GM12874 (cell line): ENCODE results near the gene GAB2.

Experiments used
- TF ChIP-seq, protein P1 (sequence below): IDR thresholded peaks from 2 replicates; pipeline ENCODE4 v1.5.1; 2011; ENCODE audit warnings: low read depth, mild to moderate bottlenecking, control low read depth, low read length, moderate library complexity; ENCODE audit not compliant: insufficient read depth

GAB2 gene

DNA sequence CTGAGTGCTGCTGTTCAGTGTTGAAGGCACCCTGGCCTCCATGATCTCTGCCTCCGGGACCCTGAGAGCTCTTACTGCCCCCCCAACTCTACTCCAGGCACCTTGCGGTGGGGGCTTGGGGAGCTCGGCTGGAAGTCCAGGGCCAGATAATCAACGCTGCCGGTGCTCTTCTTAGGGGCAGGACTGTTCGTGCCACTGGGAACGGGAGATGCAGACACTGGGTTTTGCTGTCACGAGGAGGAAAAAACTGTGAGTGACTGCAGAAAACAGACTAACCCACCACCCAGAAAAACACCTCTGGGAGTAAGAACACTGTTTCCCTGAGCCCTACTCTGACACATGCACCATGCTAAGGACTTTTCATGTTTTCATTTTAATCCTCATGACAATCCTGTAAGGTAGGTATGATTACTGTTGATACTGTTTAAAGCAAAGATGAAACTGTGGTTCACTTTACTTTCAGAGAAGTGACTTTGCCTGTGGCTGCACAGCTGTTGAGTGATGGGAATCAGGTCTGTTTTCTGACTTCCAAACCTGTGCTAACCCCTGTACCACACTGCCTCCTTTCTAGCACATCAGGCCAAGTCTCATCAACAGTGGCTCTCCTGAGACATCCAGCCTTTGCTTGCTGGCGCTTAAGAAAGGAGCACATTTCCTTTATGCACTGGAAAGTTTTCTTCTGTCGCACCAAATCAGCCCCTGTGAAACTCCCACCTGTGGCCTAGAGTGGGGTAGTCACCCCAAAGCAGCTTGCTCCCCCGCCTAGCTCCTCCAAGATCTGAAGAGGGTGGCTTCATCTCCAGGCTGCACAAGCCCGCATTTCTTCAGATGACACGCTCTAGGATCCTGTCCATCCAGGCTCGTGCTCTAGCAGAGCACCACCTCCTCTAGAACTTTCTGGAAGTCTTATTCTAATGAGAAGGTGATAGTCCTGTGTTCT is 197.1 kb downstream of the GAB2 start:
- TF ChIP-seq, protein P1, sequence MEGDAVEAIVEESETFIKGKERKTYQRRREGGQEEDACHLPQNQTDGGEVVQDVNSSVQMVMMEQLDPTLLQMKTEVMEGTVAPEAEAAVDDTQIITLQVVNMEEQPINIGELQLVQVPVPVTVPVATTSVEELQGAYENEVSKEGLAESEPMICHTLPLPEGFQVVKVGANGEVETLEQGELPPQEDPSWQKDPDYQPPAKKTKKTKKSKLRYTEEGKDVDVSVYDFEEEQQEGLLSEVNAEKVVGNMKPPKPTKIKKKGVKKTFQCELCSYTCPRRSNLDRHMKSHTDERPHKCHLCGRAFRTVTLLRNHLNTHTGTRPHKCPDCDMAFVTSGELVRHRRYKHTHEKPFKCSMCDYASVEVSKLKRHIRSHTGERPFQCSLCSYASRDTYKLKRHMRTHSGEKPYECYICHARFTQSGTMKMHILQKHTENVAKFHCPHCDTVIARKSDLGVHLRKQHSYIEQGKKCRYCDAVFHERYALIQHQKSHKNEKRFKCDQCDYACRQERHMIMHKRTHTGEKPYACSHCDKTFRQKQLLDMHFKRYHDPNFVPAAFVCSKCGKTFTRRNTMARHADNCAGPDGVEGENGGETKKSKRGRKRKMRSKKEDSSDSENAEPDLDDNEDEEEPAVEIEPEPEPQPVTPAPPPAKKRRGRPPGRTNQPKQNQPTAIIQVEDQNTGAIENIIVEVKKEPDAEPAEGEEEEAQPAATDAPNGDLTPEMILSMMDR: no peak

DNA sequence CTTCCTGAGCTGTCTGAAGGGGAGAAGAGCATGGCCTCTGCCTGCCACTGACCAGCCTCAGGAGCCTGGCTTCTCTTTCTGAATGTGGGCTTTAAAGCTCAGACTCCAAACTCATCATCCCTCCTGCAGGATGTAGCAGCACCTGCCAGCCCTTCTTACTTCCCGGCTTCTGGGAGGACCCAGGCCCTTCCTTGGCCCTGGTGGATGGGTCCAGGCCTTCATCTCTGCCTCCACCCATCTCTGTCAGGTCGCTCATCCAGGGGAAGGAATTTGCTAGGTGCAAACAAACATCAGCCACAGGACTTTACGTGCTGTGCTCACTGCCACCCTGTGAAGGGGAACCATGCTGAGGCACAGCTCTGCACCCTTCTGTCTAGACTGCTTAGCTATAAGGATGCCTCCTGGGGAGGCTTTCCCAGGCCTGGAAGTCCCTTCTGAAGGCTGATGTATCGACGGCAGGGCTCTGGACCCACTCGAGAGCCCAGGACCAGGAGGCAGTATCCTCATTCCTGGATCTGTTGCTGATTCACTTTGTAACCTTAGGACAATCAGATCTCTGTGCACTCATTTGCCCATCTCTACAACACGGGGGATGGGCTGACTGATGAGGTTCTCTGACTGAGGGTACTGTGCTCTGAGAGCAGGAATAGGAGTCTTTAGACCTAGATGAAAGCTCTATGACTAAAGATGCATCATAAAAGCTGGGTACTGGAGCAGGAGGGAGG is 198.0 kb downstream of the GAB2 start:
- TF ChIP-seq, protein P1: no peak

DNA sequence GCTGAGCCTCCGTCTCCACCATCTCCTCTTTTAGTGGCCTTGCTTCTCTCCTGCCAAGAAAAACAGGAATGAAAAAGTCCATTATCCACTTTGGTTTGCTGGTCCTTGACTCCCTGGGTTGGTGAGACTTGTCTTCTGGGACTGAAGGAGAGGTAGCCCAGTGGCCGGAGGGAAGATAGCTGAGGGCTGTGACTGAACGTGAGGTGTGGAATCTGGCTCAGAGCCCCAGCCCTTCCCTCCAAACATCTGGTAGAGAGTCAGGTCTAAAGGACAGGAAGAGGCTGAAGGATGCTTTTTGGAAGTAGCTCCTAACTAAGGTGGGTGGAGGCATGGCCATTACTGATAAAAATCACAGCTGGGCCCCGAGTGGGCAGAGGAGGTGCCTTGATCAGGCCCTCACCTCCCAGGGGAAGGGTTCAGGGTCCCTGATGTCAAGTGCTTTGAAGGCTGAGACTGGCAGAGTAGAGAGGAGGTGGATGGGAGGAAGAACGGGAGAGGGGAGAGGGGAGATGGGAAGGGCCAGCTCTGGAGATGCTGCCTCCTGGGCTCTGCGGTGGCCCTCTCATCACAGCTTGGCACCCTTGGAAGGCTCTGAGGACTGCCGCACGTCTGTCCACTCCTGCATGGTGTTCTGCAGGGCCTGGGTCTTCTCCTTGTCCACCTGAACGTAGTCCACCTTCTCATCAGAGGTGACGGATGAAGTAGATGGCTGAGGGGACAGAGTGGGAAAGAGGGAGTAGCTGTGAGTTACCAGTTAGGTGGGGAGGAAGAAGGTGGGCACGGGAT is 198.7 kb downstream of the GAB2 start:
- TF ChIP-seq, protein P1: no peak

DNA sequence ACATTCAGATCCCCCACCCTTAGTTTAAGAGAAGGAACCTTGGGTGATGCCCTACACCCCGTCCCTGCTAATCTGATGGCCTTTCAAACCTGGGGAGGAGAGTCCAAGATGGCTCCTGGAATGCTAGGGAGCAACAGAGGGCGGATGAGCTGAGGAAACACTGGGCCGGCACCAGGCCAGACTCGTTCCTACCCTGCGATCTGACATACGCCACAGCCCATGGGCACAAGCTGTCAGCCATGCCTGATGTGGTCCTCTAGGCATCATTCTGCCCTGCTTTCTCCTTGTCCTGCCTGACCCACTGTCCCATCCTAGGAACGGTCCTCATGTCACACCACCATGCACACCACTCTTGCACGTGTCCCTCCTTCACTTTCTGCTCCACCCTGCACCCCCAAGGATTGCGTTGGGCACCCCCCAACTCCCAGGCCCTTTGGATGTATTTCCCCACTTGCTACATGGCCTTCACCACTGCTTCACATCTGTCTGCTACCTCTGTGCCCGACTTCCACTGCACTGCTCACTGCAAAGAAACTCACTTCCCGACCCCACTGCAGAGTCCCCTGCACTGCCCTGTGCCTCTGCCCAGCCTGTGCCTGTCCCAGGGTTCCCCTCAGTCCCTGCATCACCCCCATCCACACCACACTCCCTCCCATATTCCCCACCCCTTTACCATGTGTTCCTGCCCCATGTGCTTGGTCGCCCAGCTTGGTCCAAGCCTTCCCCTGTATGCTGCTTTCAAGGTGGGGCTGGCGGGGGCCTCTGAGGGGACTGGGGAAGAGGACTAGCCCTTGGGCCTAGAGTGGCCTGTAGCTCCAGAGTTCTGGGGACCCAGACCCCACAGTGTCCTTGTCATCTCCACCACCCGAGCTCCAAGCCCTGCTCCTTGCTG is 199.7 kb downstream of the GAB2 start:
- TF ChIP-seq, protein P1: no peak

DNA sequence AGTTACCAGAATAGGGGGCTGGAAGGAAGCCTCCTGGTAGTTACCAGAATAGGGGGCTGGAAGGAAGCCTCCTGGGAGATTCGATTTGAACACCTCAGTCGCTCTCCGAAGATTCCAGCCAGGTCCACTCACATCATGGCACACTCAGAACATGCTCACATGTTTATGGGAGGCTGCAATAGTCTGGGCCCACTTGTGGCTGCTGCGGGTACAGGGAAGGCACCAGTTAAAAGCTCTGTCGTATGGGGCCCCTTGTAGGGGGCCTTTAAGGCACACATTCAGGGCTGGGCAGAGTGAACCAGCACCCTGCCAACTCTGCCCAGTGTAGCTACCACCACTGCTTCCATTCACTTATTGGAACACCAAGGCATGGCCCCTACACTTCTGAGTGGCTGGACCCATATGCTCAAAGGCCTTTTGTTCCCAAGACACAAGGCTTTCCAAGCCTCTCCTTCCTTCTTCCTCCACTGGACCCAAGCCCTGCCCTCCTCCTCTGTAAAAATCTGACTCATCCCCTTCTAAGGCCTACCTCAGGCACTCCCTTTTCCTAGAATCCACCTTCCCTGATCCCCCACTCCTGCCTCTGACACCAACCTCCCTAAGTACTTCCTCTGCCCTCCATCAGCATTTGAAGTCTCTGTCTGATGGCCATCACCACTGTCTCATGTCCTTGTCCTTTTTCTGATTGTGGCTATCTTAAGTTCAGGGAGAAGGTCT is 200.9 kb downstream of the GAB2 start:
- TF ChIP-seq, protein P1: no peak

DNA sequence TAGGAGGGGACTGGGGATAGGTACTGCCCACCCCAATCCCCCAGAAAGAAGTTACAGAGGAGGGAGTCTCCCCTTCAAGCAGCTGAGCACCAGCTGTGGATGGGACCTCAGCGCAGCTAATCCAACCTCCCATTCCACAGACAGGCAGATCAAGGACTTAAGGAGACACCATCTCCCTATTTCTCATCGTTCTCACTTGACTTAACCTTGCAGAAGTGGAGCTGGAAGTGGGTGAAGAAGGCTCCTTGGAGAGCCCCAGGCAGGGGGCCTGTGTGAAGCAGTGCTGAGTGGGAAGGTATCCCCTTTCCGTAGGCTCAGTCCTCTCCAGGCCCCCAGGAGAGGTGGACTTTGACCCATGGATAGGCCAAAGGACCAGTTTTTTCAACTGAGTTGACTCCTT is 201.6 kb downstream of the GAB2 start:
- TF ChIP-seq, protein P1: no peak
